Stimulated activated naive B cell treated with anti-CD40 and anti-IgM and Interleukin-4, amounts not matched to agents 10 μg/mL and 1 μg/mL and 100 μg/mL, for 72 hours (primary cell): Measurements from ENCODE around the gene DAPL1.

ENCODE experiments used
- ATAC-seq, 2 donors: fragments of 150-1000 bp; cut with Tn5 transposase; replicated peaks; 2 replicates each; pipeline ENCODE4 v1.10.0; 2021; ENCODE audit warnings: moderate library complexity in 1 of 2
- DNase-seq: peaks from one replicate; pipeline ENCODE4 v3.0.0; 2021
- H3K27ac Mint-ChIP-seq: one replicate; pipeline ENCODE4 v1.8.0; 2022; ENCODE audit warnings: mild to moderate bottlenecking, mixed read lengths
- H3K27me3 Mint-ChIP-seq, 2 donors: one replicate each; pipeline ENCODE4 v1.8.0; 2022; ENCODE audit warnings: mixed read lengths in 2 of 2
- H3K36me3 Mint-ChIP-seq, 2 donors: one replicate each; pipeline ENCODE4 v1.8.0; 2022; ENCODE audit warnings: mixed read lengths in 2 of 2, mild to moderate bottlenecking in 1 of 2
- H3K4me1 Mint-ChIP-seq, 2 donors: one replicate each; pipeline ENCODE4 v1.8.0; 2022; ENCODE audit warnings: mixed read lengths in 2 of 2, mild to moderate bottlenecking in 1 of 2
- H3K4me3 Mint-ChIP-seq, 2 donors: one replicate each; pipeline ENCODE4 v1.8.0; 2022; ENCODE audit warnings: mild to moderate bottlenecking in 2 of 2, mixed read lengths in 2 of 2, moderate library complexity in 1 of 2
- H3K9me3 Mint-ChIP-seq, 2 donors: one replicate each; pipeline ENCODE4 v1.8.0; 2022; ENCODE audit warnings: mixed read lengths in 2 of 2, mild to moderate bottlenecking in 1 of 2

The DAPL1 gene

GRCh38 chr2:158766524-158766923 is 28.6 kb upstream of the DAPL1 start:
- no peaks in the 10 kb centered on the region for H3K27me3 Mint-ChIP-seq
- no peak overlapping the region for H3K27ac Mint-ChIP-seq
- no peak for ATAC-seq
- H3K9me3 Mint-ChIP-seq = peaks cover 0 to 2% of the 10 kb centered on the region in 2 donors
- H3K4me3 Mint-ChIP-seq = no peak overlapping the region
- no peaks in the 10 kb centered on the region for H3K4me1 Mint-ChIP-seq
- H3K36me3 Mint-ChIP-seq = no peaks in the 10 kb centered on the region
- no peak for DNase-seq

GRCh38 chr2:158772306-158773078 is 22.6 kb upstream of the DAPL1 start:
- Mint-ChIP-seq H3K4me3 (no peak overlapping the region), H3K27me3 (peaks cover 0 to under 1% of the 10 kb centered on the region in 2 donors), H3K4me1 (no peaks in the 10 kb centered on the region), H3K9me3 (peaks cover 0 to under 1% of the 10 kb centered on the region in 2 donors), H3K36me3 (no peaks in the 10 kb centered on the region), H3K27ac (no peak overlapping the region)
- ATAC-seq = no peak
- no peak for DNase-seq

GRCh38 chr2:158773121-158773520 is 22.0 kb upstream of the DAPL1 start:
- Mint-ChIP-seq H3K4me1 (no peaks in the 10 kb centered on the region), H3K36me3 (no peaks in the 10 kb centered on the region), H3K27ac (no peak overlapping the region), H3K9me3 (no peaks in the 10 kb centered on the region), H3K27me3 (peaks cover 0 to 5% of the 10 kb centered on the region in 2 donors), H3K4me3 (no peak overlapping the region)
- DNase-seq = no peak
- no peak for ATAC-seq

GRCh38 chr2:158774681-158775080 is 20.4 kb upstream of the DAPL1 start:
- no peak for ATAC-seq
- H3K27me3 Mint-ChIP-seq = peaks cover 0 to 5% of the 10 kb centered on the region in 2 donors

GRCh38 chr2:158775273-158776027 is 19.7 kb upstream of the DAPL1 start:
- Mint-ChIP-seq H3K4me3 (no peak overlapping the region), H3K9me3 (no peaks in the 10 kb centered on the region), H3K27me3 (peaks cover 0 to 5% of the 10 kb centered on the region in 2 donors), H3K27ac (no peak overlapping the region), H3K36me3 (no peaks in the 10 kb centered on the region), H3K4me1 (no peaks in the 10 kb centered on the region)
- ATAC-seq (no peak), DNase-seq (no peak)

More at GRCh38 chr2:158774681-158775080, 20.4 kb upstream of the DAPL1 start:
- H3K9me3 Mint-ChIP-seq = no peaks in the 10 kb centered on the region
- H3K4me1 Mint-ChIP-seq = no peaks in the 10 kb centered on the region
- DNase-seq = no peak
- no peaks in the 10 kb centered on the region for H3K36me3 Mint-ChIP-seq
- no peak overlapping the region for H3K27ac Mint-ChIP-seq
- H3K4me3 Mint-ChIP-seq = no peak overlapping the region

GRCh38 chr2:158776231-158776630 is 18.9 kb upstream of the DAPL1 start:
- Mint-ChIP-seq H3K4me1 (no peaks in the 10 kb centered on the region), H3K27me3 (peaks cover 5 to 10% of the 10 kb centered on the region in 2 donors), H3K36me3 (no peaks in the 10 kb centered on the region), H3K9me3 (peaks cover 0 to 4% of the 10 kb centered on the region in 2 donors), H3K4me3 (no peak overlapping the region), H3K27ac (no peak overlapping the region)
- ATAC-seq (no peak), DNase-seq (no peak)

GRCh38 chr2:158777077-158777476 is 18.0 kb upstream of the DAPL1 start:
- no peak for ATAC-seq

GRCh38 chr2:158778243-158778642 is 16.9 kb upstream of the DAPL1 start:
- Mint-ChIP-seq H3K36me3 (no peaks in the 10 kb centered on the region), H3K4me3 (no peak overlapping the region), H3K4me1 (no peaks in the 10 kb centered on the region), H3K27me3 (peaks cover 19 to 27% of the 10 kb centered on the region in 2 donors), H3K27ac (no peak overlapping the region), H3K9me3 (peaks cover 0 to 4% of the 10 kb centered on the region in 2 donors)
- DNase-seq (no peak), ATAC-seq (no peak)

More at GRCh38 chr2:158777077-158777476, 18.0 kb upstream of the DAPL1 start:
- no peak for DNase-seq
- H3K4me3 Mint-ChIP-seq = no peak overlapping the region
- H3K36me3 Mint-ChIP-seq = no peaks in the 10 kb centered on the region
- no peaks in the 10 kb centered on the region for H3K4me1 Mint-ChIP-seq
- peaks cover 12 to 19% of the 10 kb centered on the region in 2 donors for H3K27me3 Mint-ChIP-seq
- peaks cover 0 to 4% of the 10 kb centered on the region in 2 donors for H3K9me3 Mint-ChIP-seq
- no peak overlapping the region for H3K27ac Mint-ChIP-seq

GRCh38 chr2:158779621-158780020 is 15.5 kb upstream of the DAPL1 start:
- Mint-ChIP-seq H3K36me3 (no peaks in the 10 kb centered on the region), H3K27ac (no peak overlapping the region), H3K27me3 (peaks cover 26 to 27% of the 10 kb centered on the region in 2 donors), H3K9me3 (peaks cover 0 to 4% of the 10 kb centered on the region in 2 donors), H3K4me1 (peaks cover 5 to 12% of the 10 kb centered on the region in 2 donors), H3K4me3 (no peak overlapping the region)
- ATAC-seq (no peak), DNase-seq (no peak)

GRCh38 chr2:158781353-158781961 is 13.7 kb upstream of the DAPL1 start:
- Mint-ChIP-seq H3K4me1 (peaks cover 5 to 12% of the 10 kb centered on the region in 2 donors), H3K27me3 (peaks cover 30 to 32% of the 10 kb centered on the region in 2 donors), H3K9me3 (peaks cover 0 to 4% of the 10 kb centered on the region in 2 donors), H3K36me3 (no peaks in the 10 kb centered on the region), H3K4me3 (no peak overlapping the region), H3K27ac (no peak overlapping the region)
- ATAC-seq = no peak
- no peak for DNase-seq

- DNase-seq = no peak
- Mint-ChIP-seq H3K27ac (no peak overlapping the region), H3K4me1 (peaks cover 5 to 12% of the 10 kb centered on the region in 2 donors), H3K9me3 (peaks cover under 1 to 4% of the 10 kb centered on the region in 2 donors), H3K36me3 (no peaks in the 10 kb centered on the region), H3K27me3 (peaks cover 32% of the 10 kb centered on the region in 2 donors), H3K4me3 (no peak overlapping the region)
- ATAC-seq = no peak
These were observed 13.0 kb upstream of the DAPL1 start for GRCh38 chr2:158782136-158782535.

- peaks cover 2 to 4% of the 10 kb centered on the region in 2 donors for H3K9me3 Mint-ChIP-seq
- ATAC-seq (no peak), DNase-seq (no peak)
- H3K4me3 Mint-ChIP-seq = no peak overlapping the region
- no peak overlapping the region for H3K27ac Mint-ChIP-seq
- H3K4me1 Mint-ChIP-seq = peaks cover 5 to 12% of the 10 kb centered on the region in 2 donors
- H3K27me3 Mint-ChIP-seq = peaks cover 31 to 37% of the 10 kb centered on the region in 2 donors
- H3K36me3 Mint-ChIP-seq = no peaks in the 10 kb centered on the region
These were observed 12.5 kb upstream of the DAPL1 start for GRCh38 chr2:158782616-158783015.

- no peak overlapping the region for H3K4me3 Mint-ChIP-seq
These were observed 11.2 kb upstream of the DAPL1 start for GRCh38 chr2:158783923-158784322.

GRCh38 chr2:158786897-158787296 is 8.2 kb upstream of the DAPL1 start:
- ATAC-seq = no peak
- Mint-ChIP-seq H3K27me3 (peaks cover 30% of the 10 kb centered on the region in 2 donors), H3K36me3 (no peaks in the 10 kb centered on the region), H3K27ac (no peak overlapping the region), H3K9me3 (peaks cover 0 to 2% of the 10 kb centered on the region in 2 donors), H3K4me1 (peaks cover 5 to 12% of the 10 kb centered on the region in 2 donors), H3K4me3 (no peak overlapping the region)
- no peak for DNase-seq

More at GRCh38 chr2:158783923-158784322, 11.2 kb upstream of the DAPL1 start:
- Mint-ChIP-seq H3K4me1 (peaks cover 5 to 12% of the 10 kb centered on the region in 2 donors), H3K27me3 (peaks cover 27 to 40% of the 10 kb centered on the region in 2 donors), H3K36me3 (no peaks in the 10 kb centered on the region), H3K27ac (no peak overlapping the region), H3K9me3 (peaks cover 2 to 4% of the 10 kb centered on the region in 2 donors)
- DNase-seq (no peak), ATAC-seq (peak; percentile 55 to 62)
